ENCODE results near the gene DYNLRB1.
A peak's percentile ranks its signal among the peaks of the same experiment; 100 is the strongest.

Gene DYNLRB1

DNA sequence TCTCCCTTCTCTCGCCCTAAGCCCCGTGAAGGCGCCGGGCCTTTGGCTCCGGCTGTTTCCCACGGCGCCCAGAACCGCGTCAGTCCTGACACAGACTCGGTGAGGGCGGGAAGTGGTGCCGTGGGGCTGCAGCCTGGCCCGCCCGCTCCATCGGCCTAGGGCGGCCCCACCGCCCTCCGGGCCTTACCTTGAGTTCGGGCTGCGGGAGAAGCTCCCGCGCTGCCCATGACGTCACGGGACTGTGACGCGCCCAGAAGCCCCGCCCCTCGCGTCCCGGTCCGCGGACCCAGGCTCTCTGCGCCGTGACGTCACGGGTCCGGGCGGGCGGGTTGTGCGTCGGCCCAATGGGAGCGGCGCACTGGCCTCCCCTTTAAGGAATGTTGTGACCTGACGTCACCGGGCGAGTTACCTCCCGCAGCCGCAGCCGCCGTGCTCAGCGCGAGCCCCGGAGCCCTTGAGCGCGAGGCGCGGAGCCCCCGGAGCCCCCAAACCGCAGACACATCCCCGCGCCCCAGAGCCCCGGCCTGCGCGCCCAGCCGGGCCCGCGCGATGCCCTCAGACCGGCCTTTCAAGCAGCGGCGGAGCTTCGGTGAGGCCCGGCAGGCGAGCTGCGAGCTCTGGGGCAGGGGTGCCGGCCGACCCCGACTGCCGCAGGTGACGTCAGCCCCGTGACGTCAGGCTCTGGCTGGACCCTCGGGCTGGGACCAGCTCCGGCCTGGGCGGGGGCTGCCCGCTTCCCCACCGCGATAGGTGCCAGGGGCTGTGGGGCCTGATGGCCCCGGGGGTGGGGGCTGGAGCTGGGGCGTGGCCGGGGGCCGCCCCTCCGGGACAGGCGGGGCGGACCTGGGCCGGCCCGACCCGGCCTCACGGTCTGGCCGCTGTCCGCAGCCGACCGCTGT is 42.3 kb downstream of the DYNLRB1 start, which contains the start of gene MAP1LC3A:
Gene MAP1LC3A (plus strand): TSS at position 399 of the 899 bp plus-strand sequence. CDS start 151 bp downstream, at position 550.
- DNase-seq (ENCODE audit: low read depth in 2 of 2), result peak; percentile 86 to 90

DNA sequence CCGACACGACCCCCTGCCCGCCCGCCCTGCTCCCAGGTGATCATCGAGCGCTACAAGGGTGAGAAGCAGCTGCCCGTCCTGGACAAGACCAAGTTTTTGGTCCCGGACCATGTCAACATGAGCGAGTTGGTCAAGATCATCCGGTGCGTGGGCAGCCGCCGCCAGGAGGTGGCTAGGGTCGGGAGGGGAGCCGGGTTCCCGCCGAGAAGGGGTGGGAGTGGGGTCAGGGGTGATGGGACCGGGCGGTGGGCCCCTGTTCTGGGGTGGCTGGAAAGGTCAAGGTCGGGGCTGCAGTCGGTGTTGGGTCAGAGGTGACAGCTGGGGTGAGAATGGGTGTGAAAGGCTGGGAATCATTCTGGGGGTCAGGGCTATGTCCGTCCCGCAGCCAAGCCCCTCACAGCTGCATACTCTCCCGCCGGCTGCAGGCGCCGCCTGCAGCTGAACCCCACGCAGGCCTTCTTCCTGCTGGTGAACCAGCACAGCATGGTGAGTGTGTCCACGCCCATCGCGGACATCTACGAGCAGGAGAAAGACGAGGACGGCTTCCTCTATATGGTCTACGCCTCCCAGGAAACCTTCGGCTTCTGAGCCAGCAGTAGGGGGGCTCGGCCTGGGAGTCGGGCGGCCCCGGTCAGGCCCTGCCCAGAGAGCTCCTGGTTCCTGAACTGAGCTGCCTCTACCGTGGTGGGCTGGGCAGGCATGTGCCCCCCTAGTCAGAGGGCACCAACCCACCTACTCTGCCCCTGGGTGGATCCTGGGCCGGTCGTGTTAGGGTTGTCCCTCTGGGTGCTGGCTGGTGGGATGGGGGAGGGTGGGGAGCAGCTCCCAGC is 43.3 kb downstream of the DYNLRB1 start:
- DNase-seq (ENCODE audit: low read depth in 2 of 2), result no peak

DNA sequence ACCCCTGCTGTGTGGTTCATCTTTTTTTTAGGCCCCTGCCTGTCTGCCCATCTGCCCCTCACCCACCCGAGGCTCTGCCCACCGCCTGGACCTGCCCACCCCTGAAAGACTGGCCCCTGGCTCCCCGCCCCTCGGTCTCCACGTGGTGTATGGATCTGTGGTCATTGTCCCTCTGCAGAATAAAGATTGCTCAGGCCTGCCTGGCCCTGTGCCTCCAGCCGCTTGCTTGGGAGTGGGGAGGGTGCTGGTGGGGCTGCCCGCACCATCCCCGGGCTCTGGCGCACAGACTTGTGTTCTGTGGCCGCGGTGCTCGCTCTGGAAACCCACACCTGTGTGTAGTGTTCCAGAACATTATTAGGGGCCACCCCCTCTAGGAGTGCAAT is 43.9 kb downstream of the DYNLRB1 start:
- DNase-seq (ENCODE audit: low read depth in 2 of 2), result no peak

DNA sequence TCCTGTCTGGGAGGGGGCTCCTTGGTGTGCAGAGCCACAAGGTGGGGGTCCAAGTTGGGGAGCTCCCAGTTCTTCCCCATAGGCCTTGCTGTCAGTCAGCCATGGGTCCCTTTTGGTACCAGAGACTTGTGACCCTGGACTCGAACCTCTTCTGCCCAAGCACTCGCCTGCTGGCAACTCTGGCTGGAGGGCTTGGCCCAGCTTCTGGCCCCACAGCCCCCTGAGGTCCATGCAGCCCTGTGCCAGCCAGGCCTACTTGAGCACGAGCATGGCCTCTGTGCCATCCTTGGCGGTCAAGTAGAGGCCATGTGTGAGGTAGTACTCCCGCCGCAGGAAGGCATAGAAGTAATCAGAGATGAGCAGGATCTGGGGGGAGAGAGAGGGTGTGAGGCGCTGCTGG is 44.4 kb downstream of the DYNLRB1 start:
- DNase-seq (ENCODE audit: low read depth in 2 of 2), result no peak

DNA sequence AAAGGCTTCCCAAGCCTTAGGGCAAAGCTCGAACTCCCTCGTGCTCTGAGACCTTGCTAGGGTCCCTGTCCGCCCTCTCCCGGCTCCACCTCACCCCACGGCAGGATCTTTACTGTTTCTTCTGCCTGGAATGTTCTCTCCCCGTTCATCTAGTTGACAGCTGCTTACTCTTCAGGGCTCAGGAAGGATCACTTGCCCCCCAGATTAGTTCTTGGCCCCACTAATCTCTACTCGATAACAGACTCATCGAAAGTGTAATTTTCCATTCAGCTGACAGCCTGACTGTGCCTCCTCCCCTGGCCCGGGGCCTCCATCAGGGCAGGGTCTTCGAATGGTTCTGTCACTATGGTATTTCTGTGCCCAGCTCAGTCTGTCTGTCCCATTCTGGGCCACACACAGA is 45.4 kb downstream of the DYNLRB1 start:
- DNase-seq (ENCODE audit: low read depth in 2 of 2), result no peak

DNA sequence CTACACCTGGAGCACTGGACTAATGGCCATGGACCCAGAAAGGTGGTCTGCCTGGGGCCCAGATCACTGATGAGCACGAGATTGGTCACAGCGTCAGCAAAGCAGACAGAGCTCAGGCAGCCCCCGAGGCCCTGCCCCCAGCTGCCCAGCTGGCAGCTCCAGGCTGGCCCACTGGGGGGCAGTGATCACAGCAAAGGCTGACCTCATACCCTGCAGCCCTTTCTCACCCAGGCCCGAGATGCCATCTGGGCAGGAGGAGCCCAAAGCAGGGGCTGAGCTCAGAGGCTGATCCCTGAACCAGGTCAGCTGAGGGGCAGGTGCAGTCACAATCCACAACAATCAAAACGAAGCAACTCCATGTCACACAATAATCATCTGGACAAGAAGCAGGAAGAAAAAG is 46.4 kb downstream of the DYNLRB1 start:
- no peak for DNase-seq (ENCODE audit: low read depth in 2 of 2)

DNA sequence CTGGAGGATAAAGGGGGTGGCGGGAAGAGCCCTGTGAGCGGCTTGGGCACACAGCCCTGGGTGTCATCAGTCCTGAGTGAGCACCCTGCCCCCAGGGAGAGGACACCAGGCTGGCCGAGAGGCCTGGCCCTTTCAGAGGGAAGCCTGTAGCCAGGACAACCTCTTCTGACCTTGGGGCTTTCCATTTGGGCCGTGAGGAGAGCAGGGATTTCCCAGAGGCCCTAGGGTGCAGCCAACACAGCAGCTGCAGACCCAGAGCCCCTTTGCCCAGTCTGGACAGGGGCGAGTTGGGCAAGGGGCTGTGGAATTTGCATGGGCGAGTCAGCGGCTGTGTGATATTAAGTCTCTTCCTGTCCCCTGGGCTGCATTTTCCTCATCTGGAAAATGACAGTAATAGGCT is 48.6 kb downstream of the DYNLRB1 start:
- DNase-seq (ENCODE audit: low read depth in 2 of 2), result no peak

DNA sequence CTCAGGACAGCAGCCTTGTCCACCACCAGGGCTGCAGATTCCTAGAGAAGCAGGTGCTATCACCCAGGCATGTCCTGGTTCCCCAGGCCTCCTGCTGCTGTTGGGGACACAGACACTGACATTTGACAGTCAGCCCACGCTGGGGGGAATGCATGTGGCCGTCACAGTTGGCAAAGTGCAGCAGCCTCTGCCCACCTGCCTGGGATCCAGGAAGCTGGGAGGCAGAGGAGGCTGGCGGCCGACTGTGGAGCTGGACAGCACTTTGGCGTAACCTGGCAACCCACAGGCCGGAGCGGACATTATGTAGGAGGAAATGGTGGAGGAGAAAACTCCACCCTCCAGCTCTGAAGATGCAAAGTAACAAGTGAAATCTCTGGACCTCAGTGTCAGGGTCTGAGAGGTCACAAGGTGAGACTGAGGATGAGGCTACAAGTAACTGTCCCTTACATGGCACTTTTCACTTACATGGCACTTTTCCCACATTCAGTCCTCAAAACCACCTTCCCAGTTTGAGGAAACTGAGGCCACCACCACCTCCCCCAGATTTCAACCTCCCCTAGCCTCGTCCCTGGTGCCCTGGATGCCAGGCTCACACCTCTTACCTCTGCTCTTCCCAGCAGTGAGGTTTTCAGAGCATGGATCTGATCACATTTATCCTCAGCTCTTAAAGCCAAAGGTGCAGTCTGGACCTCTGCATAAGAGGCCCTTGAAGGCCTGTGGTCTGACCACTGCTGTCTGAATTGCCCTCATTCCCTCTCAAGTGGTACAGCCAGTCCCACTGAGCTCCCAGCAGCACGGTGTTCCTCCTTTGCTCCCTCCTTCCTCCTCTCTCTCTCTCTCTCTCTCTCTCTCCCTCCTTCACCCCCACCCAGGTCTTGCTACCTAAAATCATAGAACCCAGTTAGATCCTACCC is 51.0 kb downstream of the DYNLRB1 start:
- no peak for DNase-seq (ENCODE audit: low read depth in 2 of 2)

DNA sequence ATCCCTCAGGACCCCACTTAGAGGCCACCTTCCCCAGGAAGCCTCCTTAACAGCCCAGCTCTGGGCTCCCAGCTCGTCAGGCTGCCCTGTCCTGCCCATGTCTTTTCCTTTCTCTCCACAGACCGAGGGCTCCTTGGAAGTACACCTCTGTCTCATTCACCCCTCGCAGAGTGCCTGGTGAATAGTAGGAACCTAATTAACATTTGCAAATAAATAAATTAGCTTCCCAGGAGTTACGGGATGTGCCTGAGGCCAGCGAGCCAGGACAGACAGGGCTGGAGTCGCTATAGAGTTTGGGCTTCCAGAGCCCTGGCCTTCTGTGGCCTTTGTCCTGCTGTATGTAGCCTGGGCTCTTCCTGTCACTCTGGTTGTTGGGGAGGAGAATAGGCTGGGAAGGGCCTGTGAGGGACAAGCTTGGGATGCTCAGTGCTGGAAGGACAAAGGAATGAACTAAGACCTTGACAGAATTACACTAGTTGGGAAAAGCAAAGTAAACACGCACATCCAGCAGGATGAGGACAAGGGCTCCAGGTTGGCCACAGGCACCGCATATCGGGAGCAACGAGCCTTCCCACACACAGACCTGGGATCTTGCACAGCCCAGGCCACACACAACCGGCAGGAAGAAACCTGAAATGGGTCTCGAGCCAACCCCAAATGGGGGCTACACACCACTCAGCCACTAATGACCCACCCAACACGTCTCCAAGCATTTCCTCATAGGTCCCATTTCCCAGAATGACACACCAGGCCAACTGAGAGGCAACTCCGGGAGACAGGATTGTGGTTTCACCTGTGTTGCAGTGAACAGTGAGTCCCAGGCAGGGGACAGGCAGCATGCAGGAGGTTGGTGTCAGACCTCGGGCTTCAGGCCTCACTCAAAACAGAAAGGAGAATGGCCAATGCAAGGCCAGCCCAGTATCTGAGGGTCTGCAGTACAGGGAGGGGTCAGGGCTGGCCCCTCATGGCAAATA is 52.0 kb downstream of the DYNLRB1 start:
- no peak for DNase-seq (ENCODE audit: low read depth in 2 of 2)

DNA sequence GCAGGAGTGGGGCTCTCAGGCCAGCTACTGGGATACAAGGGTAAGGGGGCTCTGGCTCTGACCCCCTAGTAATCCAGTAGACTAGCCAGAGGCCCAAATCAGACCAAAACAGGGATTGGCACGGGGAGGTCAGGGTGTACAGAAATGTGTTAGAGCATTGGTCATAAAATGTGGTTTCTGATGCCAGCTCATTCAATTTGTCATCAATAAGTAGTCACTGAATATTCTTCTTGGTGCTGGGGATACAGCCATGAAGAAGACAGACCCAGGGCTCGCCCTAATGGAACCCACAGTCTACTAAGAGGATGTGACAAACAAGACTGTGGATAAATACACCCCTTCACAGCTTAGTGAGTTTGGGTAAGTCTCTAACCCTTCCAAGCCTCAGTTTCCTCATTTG is 53.4 kb downstream of the DYNLRB1 start:
- no peak for DNase-seq (ENCODE audit: low read depth in 2 of 2)

DNA sequence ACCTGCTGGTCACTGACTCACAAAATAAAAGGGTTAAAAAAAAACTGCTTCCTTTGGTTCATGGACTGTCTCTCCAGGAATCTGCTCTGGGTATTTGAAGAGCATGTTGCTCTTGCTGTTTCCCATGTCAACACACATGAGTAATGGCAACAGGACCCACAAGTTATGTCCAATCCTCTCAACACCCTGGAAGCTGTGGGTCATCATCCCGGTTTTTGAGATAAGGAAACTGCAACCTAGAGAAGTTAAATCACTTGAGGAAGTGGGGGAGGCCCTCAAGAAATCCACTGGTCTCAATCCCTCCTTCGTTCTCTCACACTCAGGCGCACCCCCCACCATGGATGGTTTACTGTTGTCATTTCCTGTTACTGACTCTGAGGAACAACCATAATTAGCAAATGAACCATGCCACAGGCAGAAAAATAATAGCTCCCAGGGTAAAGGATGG is 54.7 kb downstream of the DYNLRB1 start:
- no peak for DNase-seq (ENCODE audit: low read depth in 2 of 2)

DNA sequence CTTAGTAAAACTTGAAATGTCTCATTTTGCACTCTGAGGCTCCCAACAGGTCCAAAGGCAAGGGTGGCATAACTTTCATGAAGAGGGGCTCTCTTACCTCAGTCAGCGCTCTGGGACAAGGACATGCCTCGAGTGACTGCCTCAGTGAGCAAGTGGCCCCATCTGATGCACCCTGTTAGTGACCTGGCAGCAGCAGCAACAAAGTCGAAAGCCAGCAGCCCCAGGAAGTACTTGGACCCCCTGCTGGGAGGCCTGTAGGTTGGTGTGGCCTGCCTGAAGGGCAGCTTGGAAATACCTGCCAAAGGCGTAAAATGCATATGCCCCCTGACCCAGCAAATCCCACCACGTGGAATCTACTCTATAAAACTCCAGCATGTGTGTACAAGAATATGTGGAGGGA is 55.5 kb downstream of the DYNLRB1 start:
- no peak for DNase-seq (ENCODE audit: low read depth in 2 of 2)

DNA sequence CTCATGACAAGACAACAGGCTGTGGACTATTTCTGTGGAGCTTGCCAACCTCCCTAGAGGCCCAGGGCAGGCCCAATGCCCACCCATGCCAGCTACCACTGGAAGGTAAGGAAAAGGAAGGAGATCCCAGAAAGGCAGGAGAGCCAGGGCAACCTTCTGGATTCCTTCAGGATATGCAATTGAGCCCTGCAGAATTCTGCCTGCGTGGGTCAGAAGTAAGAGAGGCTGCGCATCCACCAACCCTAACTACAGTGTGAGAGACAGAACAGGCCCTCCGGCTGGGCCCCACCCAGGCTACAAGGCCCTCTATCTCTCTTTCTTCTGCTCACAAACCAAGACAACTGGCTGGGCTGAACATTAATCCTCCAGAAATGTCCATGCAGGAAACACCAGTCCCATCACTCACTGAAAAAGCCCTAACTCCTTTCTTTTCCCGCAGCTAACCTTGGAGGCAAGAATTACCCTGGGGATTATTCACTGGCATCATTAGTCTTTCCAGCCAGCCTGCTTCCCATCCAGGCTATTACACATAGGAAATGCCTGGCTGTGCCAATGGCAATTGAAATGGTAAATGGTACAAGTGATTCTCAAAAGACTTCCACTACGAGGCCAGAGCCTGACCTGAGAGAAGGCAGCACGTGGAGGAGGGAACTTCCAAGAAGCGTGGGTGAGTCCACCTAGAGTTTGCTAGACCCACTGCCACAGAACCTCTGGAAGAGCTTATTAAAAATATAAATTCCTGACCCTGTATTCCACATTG is 57.5 kb downstream of the DYNLRB1 start:
- no peak for DNase-seq (ENCODE audit: low read depth in 2 of 2)

DNA sequence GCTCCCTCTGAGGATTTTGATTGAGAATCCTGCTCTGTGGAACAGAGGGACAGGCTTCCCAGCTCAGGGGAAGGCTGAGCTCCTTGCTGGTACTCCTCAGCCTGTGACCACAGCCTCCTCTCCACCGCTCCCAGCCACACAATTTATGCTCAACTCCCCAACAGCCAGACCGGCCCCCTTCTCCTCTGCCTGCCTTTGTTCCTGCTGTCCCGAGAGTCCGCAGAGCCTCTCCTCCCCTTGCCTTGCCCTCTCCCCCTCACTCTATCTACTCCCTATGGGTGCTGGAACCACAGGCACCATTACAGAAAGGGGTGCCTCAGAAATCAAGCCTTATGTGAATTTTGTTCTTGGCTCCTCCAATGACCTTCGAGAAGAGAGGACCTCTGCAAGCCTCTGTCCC is 58.2 kb downstream of the DYNLRB1 start:
- DNase-seq (ENCODE audit: low read depth in 2 of 2), result no peak

DNA sequence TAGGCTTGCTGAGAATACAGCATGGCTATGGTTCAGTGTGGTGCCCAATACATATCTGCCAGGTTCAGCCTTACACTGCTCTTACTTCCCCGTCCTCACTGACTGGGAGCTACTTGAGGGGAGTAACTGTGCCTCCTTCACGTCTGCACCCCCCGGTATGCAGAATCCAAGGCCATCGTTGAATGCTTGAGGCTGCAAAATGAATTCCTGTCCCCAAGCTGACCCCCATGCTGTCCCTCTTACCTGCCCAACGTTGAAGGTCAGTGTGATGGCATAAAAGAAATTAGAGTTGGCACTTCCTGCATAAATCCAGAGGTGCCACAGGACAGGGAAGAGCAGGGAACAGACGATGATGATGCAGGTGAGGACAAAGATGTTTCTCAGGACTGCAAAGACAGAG is 58.6 kb downstream of the DYNLRB1 start:
- no peak for DNase-seq (ENCODE audit: low read depth in 2 of 2)

DNA sequence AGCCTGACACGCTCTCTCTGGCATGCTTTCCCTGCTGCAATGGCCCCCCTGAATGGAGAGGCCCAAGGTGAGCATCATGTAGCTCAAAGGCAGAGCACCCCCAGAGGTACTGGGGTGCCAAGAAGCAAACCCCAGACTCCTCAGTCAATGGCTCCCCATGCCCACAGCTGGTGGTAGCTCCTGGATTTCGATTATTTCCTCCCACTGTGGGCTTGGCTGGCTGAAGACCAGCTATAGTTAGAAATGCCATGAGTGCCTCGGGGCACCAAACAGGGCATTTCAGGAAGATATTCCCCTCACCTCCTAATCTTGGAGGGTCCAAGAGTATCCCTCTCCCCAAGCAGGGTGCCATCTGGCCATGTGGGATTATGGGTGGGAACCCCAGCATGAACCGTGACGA is 59.0 kb downstream of the DYNLRB1 start:
- no peak for DNase-seq (ENCODE audit: low read depth in 2 of 2)

DNA sequence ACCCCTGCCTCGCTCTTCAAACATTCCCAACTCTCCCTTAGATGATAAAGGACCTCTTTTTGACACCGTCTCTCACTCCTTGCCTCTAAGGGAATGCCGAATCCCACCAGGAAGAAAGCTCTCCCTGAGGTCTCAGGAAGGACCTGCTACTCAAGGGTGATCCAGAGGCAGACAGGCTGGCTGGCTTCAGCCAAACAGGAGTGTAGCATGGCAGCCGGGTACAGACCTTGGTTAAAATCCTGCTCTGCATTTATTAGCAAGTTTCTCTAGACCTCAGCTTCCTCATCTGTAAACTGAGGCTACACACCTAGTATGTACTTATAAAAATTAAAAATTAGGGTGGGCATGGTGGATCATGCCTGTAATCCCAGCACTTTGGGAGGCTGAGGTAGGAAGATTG is 59.5 kb downstream of the DYNLRB1 start:
- no peak for DNase-seq (ENCODE audit: low read depth in 2 of 2)

DNA sequence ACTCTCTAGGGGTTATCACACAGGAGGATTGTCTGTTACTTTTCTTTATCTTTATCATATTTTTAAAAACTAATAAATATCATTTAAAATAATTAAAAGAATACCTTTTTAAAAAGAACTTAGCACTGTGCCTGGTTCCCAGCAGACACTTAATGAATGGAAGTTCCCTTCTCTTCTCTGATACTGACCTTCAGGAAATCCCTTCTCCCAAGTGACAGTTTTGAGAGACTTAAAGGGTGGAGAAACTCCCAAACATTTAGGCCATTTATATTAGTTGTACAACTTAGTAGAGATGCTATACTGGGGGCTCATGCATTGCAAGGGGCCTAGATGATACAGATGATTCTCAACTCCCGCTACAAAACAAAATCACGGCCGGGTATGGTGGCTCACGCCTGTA is 60.8 kb downstream of the DYNLRB1 start:
- no peak for DNase-seq (ENCODE audit: low read depth in 2 of 2)

DNA sequence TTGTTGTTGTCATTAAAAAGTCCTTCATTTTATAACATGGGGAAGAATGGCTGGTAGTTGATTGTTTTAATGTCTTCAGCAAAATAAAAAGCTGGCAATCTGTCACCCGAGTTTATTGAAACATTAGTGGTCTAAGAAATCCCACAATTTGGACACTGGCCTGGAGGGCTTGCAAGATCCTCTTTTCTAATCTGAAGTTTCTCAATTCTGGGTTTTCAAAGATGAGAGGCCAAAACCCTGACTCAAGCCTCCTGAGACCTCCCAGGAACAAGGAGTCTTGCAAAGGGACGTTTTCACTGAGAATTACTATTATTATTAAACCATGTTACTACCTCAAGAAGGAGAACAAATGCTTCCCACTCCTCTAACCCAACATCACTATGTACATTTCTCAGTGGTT is 61.8 kb downstream of the DYNLRB1 start:
- DNase-seq (ENCODE audit: low read depth in 2 of 2), result no peak

DNA sequence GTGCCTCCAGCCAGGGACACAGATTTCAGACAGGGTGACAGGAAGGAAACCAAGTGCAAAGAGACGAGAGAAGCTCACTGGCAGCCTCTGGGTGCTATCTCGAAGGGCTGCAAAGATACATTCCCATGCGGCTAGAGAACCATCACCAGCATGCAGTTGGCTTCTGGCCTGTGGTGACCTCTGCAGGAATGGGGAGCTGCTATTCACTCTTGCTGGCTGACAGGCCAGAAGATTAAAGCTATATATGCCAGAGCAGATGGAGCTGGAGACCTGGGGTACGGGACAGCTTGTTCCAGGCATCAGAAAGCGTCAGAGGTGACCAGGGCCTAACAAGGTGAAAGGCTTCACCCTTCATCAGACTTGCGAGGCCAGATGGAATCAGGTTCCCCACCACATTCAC is 62.3 kb downstream of the DYNLRB1 start:
- DNase-seq (ENCODE audit: low read depth in 2 of 2), result no peak

Data from stimulated activated CD4-positive, alpha-beta T cell treated with anti-CD3 and anti-CD28 coated beads, Interleukin-15, amount 100 ng/mL, for 48 hours (primary cell).